ENCODE data around the gene ROBO4.

The ROBO4 gene

GRCh38 chr11:124935548-124936514 is 38.2 kb upstream of the ROBO4 start, which contains the start of gene HEPACAM:
HEPACAM (minus strand) TSS chr11:124936047; CDS start chr11:124936006, 41 bp downstream.
- TF ChIP-seq, protein P1, sequence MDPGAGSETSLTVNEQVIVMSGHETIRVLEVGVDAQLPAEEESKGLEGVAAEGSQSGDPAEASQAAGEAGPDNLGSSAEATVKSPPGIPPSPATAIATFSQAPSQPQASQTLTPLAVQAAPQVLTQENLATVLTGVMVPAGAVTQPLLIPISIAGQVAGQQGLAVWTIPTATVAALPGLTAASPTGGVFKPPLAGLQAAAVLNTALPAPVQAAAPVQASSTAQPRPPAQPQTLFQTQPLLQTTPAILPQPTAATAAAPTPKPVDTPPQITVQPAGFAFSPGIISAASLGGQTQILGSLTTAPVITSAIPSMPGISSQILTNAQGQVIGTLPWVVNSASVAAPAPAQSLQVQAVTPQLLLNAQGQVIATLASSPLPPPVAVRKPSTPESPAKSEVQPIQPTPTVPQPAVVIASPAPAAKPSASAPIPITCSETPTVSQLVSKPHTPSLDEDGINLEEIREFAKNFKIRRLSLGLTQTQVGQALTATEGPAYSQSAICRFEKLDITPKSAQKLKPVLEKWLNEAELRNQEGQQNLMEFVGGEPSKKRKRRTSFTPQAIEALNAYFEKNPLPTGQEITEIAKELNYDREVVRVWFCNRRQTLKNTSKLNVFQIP (CRISPR knock-in tag; IDR thresholded peaks at IDR 0.05; ENCODE audit: borderline replicate concordance, low read depth): no peak
- TF ChIP-seq, protein P2, sequence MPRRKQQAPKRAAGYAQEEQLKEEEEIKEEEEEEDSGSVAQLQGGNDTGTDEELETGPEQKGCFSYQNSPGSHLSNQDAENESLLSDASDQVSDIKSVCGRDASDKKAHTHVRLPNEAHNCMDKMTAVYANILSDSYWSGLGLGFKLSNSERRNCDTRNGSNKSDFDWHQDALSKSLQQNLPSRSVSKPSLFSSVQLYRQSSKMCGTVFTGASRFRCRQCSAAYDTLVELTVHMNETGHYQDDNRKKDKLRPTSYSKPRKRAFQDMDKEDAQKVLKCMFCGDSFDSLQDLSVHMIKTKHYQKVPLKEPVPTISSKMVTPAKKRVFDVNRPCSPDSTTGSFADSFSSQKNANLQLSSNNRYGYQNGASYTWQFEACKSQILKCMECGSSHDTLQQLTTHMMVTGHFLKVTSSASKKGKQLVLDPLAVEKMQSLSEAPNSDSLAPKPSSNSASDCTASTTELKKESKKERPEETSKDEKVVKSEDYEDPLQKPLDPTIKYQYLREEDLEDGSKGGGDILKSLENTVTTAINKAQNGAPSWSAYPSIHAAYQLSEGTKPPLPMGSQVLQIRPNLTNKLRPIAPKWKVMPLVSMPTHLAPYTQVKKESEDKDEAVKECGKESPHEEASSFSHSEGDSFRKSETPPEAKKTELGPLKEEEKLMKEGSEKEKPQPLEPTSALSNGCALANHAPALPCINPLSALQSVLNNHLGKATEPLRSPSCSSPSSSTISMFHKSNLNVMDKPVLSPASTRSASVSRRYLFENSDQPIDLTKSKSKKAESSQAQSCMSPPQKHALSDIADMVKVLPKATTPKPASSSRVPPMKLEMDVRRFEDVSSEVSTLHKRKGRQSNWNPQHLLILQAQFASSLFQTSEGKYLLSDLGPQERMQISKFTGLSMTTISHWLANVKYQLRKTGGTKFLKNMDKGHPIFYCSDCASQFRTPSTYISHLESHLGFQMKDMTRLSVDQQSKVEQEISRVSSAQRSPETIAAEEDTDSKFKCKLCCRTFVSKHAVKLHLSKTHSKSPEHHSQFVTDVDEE (CRISPR knock-in tag; IDR thresholded peaks at IDR 0.05): no peak
- TF ChIP-seq ISL1 (CRISPR knock-in tag; IDR thresholded peaks at IDR 0.05) (no peak), ARNTL (CRISPR knock-in tag; IDR thresholded peaks at IDR 0.05; ENCODE audit: borderline replicate concordance, low read depth) (no peak), CSRNP3 (CRISPR knock-in tag; IDR thresholded peaks at IDR 0.05) (no peak), ZFP3 (CRISPR knock-in tag; IDR thresholded peaks at IDR 0.05) (no peak), ZNF565 (CRISPR knock-in tag; conservative IDR thresholded peaks at IDR 0.05; ENCODE audit: low read depth) (no peak), ZNF8 (CRISPR knock-in tag; IDR thresholded peaks at IDR 0.05) (no peak), CSDC2 (CRISPR knock-in tag; IDR thresholded peaks at IDR 0.05) (no peak), PPARA (CRISPR knock-in tag; IDR thresholded peaks at IDR 0.05; ENCODE audit: borderline replicate concordance) (no peak), ZC3H10 (CRISPR knock-in tag; IDR thresholded peaks at IDR 0.05) (no peak), RARB (CRISPR knock-in tag; IDR thresholded peaks at IDR 0.05) (no peak), SNAI2 (CRISPR knock-in tag; IDR thresholded peaks at IDR 0.05) (no peak), ZFP30 (CRISPR knock-in tag; IDR thresholded peaks at IDR 0.05) (no peak), ESRRG (CRISPR knock-in tag; IDR thresholded peaks at IDR 0.05) (no peak), TCF4 (CRISPR knock-in tag; IDR thresholded peaks at IDR 0.05; ENCODE audit: borderline replicate concordance) (no peak), BACH2 (CRISPR knock-in tag; IDR thresholded peaks at IDR 0.05; ENCODE audit: borderline replicate concordance) (no peak), OSR1 (CRISPR knock-in tag; IDR thresholded peaks at IDR 0.05) (no peak)
- TF ChIP-seq, protein P3, sequence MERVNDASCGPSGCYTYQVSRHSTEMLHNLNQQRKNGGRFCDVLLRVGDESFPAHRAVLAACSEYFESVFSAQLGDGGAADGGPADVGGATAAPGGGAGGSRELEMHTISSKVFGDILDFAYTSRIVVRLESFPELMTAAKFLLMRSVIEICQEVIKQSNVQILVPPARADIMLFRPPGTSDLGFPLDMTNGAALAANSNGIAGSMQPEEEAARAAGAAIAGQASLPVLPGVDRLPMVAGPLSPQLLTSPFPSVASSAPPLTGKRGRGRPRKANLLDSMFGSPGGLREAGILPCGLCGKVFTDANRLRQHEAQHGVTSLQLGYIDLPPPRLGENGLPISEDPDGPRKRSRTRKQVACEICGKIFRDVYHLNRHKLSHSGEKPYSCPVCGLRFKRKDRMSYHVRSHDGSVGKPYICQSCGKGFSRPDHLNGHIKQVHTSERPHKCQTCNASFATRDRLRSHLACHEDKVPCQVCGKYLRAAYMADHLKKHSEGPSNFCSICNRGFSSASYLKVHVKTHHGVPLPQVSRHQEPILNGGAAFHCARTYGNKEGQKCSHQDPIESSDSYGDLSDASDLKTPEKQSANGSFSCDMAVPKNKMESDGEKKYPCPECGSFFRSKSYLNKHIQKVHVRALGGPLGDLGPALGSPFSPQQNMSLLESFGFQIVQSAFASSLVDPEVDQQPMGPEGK (CRISPR knock-in tag; IDR thresholded peaks at IDR 0.05; ENCODE audit: borderline replicate concordance): no peak
- TF ChIP-seq, protein P4, sequence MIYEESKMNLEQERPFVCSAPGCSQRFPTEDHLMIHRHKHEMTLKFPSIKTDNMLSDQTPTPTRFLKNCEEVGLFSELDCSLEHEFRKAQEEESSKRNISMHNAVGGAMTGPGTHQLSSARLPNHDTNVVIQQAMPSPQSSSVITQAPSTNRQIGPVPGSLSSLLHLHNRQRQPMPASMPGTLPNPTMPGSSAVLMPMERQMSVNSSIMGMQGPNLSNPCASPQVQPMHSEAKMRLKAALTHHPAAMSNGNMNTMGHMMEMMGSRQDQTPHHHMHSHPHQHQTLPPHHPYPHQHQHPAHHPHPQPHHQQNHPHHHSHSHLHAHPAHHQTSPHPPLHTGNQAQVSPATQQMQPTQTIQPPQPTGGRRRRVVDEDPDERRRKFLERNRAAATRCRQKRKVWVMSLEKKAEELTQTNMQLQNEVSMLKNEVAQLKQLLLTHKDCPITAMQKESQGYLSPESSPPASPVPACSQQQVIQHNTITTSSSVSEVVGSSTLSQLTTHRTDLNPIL (CRISPR knock-in tag; IDR thresholded peaks at IDR 0.05; ENCODE audit: low read depth): no peak
- ATAC-seq: no peak

DNA sequence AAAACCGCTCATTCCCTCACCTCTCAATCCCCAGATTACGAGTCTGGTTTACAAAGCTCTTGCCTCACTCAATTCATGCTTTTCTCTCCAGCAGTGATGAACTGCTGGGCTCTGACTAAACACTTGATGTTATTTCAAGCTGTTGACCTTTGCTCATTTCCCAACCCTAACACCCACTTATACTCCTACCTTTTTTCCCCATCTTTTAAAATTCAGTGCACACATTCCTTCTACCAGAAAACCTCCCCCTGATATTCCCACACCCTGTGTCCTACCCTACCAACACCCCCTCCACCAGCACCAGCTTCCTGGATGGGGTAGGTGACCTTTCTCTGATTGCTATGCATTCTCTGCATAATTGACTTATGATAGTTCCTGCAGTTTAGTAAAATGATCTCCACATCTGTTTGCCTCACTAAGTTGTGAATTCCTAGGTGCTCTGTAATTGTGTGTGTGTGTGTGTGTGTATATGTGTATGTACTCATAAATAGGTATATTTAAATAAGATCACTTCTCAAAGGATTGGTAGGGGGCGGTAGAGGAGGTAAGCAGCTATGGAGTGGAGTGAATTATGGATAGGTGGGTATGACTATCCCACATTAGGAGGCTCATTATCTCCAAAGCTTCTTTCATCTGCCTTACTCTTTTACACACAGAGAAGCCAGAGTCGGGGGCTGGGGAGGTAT is 37.3 kb upstream of the ROBO4 start:
- ATAC-seq: no peak
- TF ChIP-seq, protein P2 (CRISPR knock-in tag; IDR thresholded peaks at IDR 0.05): no peak
- TF ChIP-seq, protein P1 (CRISPR knock-in tag; IDR thresholded peaks at IDR 0.05; ENCODE audit: borderline replicate concordance, low read depth): no peak
- TF ChIP-seq TOX (CRISPR knock-in tag; IDR thresholded peaks at IDR 0.05; ENCODE audit: borderline replicate concordance) (no peak), CSDC2 (CRISPR knock-in tag; IDR thresholded peaks at IDR 0.05) (no peak), RARB (CRISPR knock-in tag; IDR thresholded peaks at IDR 0.05) (no peak), ARNTL (CRISPR knock-in tag; IDR thresholded peaks at IDR 0.05; ENCODE audit: borderline replicate concordance, low read depth) (no peak), OSR1 (CRISPR knock-in tag; IDR thresholded peaks at IDR 0.05) (no peak), GLIS3 (CRISPR knock-in tag; IDR thresholded peaks at IDR 0.05) (no peak)

Data from SK-N-SH treated with all-trans-retinoic acid at 6 μM for 48 hours (cell line).